Liver (tissue), 2 donors: Measurements from ENCODE around the gene HIBADH.

Source experiments
- CTCF ChIP-seq: fragments of 150-350 bp; IDR thresholded peaks from 2 replicates; pipeline ENCODE4 v1.5.1; 2017; ENCODE audit warnings: improper control_type of control experiment, low read depth, low read length; ENCODE audit not compliant: missing input control
- FOXA2 ChIP-seq: IDR thresholded peaks from 2 replicates; pipeline ENCODE4 v1.6.1; 2016; ENCODE audit warnings: antibody characterized with exemption
- donor health status: healthy.

DNA sequence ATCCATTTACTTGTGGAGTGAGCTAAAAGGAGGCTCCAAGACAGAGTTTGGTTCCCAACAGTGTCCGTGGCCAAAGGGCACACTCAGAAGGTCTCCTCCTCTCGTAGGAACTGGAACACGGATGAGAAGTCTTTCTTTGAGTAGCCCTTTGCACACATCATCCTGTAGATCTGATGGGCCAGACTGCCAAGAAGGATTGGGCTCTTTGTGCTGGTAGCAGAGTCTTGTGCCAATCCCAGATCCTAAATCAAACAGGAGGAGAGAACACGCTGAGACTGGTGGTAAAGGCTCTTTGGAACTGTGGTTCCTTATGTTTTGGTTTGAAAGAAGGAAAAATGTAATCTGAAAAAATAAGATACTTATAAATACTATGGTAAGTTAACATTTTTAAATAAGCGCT, 136.6 kb downstream of the HIBADH start:
- TF ChIP-seq CTCF: no peak
- no peak for TF ChIP-seq FOXA2
